NCI-H460 (cell line): ENCODE data around the gene ENDOV. TPM values are rescaled to one million over a fixed set of nuclear protein-coding genes. Genes with fewer than 3 reads are reported as not detected.

Experiments used
- DNase-seq: peaks from one replicate; pipeline ENCODE4 v3.0.0-alpha.2; 2016; ENCODE audit warnings: low read depth; ENCODE audit errors: extremely low read depth
- total RNA-seq: library from RNA; depleted of rRNA; stranded (reverse); fragments of >200 nt; shearing (Covaris generic); gene quantifications from 2 replicates; pipeline ENCODE4 v1.2.3, GENCODE V29; 2014

ENDOV gene
- total RNA-seq, 1 experiment from 2014 or later, result 25.3 TPM

DNA sequence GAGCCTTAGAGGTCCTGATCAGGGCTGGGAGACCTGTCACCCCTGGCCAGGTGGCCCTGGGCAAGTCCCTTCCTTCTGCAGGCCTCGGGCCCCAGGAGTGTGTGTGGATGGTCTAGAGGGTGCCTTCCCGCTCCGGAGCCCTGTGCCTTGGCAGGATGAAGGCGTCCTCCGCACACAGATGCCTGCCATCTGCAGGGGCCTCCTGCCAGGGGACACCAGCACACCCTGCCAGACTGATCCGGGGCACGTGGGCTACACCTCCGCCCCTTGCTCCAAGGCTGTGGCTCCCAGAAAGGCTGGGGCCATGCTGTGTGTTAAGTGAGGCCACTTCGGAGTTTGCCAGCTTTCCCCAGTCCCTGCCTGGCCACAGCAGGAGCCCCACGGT is 30.8 kb downstream of the ENDOV start:
- DNase-seq, result no peak

DNA sequence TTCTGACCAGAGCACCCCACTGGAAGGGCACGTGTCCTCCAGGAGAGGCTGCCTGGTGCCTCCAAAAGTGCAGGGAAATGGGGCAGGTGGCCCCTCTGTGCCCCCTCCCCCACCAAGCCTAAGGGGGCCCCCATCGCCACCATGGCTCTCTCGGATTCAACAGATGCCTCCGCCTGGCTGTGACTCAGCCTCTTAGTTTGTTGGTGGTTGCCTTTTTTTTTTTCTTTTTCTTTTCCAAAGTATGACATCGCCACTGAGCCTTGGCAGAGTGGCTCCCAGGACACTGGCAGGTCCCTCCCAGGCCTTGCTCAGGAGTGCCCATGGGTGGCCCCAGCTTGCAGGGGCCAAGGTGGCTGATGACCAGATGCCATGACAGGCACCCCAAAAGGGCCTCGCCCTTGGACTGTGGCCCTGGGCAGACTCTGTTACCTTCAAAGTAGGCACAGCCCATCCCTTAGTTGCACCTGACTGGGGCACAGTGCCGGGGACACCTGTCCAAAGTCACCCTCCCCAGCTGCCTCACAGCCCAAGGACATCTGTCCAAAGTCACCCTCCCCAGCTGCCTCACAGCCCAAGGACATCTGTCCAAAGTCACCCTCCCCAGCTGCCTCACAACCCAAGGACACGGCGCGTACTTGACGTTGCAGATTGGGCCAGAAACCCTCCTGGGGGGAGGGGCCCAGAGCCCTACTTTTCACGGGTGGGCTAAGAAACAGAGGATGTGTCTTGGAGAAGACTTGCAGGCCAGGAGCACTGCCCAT is 31.9 kb downstream of the ENDOV start:
- no peak for DNase-seq

DNA sequence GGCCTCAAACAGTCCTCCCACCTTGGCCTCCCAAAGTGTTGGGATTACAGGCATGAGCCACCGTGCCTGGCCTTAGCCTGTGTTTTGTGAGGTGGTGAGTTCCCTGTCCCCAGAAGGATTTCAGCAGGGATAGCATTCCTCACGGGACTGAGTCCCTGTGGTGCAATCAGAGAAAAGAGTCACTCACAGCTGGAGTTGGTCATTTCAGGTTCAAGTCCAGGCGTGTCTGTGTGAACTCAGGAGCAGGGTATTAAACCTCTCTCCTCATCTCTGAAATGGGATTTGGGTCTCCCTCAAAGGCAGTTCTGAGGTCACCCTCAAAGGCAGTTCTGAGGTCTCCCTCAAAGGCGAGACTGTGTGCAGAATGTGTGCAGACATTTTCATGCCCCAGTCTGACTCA is 32.8 kb downstream of the ENDOV start:
- no peak for DNase-seq

- no peak for DNase-seq
Measured at GRCh38 chr17:80449194-80449929, 34.4 kb downstream of the ENDOV start.

GRCh38 chr17:80449930-80450576 is 35.1 kb downstream of the ENDOV start:
- no peak for DNase-seq

DNA sequence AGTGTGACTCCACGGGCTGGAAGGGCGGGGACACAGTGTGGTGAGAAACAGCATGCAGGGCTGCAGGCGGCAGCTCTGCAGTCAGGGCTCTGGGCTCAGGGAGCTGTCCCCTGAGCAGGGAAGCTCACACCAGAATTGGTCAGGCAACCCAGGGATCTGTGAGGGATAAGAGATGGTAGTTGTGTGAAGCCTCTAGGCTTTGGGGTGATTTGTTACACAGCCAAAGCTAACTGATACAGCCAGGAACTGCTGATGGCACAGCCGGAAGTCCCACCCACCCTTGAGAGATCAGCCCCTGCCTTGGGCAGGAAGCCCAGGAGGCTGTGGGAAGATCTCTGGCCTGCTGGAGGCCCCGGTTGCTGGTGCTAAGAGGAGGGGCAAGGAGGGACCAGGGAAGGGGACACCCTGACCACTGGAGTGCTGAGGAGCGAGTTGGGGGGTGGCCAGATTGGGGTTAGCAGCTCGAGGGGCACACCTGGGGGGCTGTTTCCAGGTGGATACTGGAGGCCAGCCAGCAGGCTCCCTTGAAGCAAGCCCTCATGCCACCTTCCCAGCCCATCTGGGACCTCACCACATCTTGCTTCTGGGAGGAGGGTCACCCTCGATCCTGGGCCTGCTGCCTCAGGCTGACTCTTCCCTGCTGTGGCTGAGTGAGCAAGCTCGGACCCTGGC is 36.3 kb downstream of the ENDOV start:
- no peak for DNase-seq

- no peak for DNase-seq
Measured at GRCh38 chr17:80452173-80452915, 37.4 kb downstream of the ENDOV start.

DNA sequence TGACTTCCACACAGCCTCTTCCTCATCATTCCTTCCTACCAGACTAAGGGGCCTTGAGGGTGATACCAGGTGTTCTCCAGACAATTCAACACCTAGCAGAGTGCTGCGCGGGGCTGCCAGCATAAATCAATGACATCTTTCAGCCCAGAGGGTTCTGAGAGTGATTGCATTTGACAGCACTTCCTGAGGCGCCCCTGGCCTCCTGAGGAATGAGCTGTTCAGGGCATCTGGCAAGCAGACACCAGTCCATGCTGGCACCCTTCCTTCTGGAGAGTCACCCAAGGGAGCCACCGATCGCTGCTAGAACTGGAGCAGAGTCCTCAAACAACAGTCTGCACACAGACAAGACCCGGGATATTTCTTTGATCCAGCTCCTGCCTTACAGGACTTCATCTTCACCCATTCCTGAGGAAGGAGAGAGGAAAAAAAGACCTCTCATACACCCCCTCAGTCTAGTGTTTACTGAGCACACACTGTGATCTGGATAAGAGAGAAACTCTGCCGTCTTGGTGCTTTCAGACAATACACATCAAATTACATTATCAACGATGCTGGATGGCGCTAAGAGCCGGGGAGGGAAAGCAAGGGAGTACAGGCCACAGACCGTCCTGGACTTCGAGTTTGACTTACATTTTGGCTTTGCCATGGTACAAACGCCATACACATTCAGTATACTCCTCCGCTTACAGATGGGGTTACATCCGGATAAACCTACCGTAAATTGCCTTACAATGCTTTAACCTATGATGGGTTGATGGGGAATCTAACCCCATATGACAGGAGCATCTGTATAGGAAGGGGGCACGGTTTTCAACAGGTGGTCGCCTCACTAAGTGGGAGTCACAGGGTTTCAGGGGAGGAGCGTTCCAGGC is 38.4 kb downstream of the ENDOV start:
- no peak for DNase-seq

DNA sequence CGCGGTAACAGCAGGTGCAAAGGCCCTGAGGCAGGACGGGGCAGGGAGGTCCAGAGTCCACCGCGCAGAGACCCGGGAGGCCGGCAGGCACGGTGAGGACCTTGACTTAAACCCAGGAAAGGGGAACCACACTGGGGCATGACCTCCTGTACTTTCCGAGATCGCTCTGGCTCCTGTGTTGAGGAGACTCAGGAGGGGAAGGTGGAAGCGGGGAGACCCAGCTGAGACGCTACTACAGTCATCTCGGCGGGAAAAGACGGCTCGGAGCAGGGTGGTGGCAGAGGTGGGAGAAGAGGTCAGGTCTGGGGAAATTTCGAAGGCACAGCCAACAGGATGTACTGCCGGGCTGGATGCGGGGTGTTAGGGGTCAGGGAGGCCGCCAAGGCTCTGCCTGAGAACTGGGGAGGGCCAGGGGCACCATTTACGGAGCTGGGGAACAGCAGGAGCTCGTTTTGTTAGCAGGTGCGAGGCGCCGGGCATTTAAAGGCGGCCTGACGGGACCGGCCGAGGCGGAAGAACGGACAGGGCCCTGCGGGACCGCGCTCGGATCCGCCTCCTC is 39.1 kb downstream of the ENDOV start:
- DNase-seq, result no peak

DNA sequence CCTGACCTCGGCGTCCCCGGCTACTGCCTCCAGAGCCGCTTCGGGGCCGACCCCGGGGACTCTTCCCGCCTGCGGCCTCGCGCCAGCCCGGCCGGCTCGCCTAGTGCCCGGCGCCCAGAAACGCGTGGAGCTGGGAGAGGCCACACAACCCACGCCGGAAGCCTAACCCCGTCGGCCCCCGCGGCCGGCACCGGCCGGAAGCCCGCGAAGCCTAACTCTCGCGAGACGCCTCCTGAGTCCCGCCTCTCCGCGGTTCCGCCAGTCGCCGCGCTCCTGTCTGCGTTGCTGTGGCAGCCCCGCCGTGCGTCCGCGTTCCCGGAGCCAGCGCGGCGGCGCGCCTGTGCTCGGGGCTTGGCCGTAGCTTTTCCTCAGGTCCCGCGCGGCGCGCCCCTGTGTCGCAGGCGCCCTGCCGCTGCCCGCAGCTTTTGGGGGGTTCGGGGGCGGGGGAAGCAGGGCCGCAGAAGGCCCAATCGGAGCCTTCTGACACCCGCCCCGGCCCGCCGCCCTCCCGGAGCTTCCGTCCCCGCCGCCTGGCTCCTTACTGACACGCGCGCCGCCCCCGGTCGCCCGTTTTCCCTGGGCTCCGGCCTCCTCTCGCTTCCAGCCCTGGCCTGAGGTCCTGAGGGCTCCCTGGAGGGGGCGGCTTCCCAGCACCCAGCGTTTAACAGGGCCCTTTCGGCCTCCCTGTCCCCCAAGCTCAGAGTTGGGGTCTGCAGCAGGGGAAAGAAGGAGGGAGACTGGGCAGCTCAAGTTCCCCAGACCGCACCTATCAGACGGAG is 39.8 kb downstream of the ENDOV start:
- DNase-seq, result peak; percentile 95

DNA sequence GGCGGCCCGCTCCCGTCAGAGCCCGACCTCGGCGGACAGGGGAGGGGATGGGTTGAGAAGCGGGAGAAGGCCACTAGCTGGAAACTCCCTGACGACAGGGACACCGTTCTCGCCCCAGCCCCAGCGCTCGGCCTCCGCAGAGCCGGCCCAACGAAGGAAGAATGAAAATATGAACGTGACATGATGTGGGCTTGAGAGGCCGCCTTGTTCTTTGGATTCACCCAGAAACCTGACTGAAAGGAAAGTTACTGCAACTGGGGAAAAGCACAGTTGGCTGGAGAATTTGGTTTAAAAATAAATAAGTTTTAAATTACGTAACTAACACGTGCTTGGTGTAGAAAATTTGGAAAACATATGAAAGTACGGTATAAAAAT is 40.4 kb downstream of the ENDOV start:
- DNase-seq, result peak; percentile 33

- no peak for DNase-seq
Measured at GRCh38 chr17:80455784-80456183, 40.8 kb downstream of the ENDOV start.

- DNase-seq, result no peak
Measured at GRCh38 chr17:80456465-80457235, 41.7 kb downstream of the ENDOV start.

- DNase-seq, result no peak
Measured at GRCh38 chr17:80457236-80457856, 42.4 kb downstream of the ENDOV start.

DNA sequence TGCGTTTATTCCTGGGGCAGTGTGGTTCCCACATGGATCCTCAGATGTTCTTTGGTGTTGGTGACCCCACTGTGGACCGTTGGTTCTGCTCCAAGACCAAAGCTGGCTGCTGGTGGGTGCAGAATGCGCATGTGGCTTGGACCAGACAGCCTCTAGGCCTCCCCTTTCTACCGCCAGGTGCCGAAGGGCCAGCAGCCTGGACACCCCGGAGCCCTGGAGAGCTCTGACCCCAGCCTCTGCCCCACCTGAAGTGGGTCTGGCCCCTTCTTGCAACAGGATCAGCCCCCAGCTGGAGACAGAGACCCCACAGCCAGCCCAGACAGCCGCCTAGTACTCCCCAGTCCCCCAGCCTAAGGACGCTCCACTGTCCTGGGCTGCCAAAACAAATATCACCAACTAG is 43.0 kb downstream of the ENDOV start:
- no peak for DNase-seq

GRCh38 chr17:80459234-80459633 is 44.3 kb downstream of the ENDOV start:
- DNase-seq, result no peak

DNA sequence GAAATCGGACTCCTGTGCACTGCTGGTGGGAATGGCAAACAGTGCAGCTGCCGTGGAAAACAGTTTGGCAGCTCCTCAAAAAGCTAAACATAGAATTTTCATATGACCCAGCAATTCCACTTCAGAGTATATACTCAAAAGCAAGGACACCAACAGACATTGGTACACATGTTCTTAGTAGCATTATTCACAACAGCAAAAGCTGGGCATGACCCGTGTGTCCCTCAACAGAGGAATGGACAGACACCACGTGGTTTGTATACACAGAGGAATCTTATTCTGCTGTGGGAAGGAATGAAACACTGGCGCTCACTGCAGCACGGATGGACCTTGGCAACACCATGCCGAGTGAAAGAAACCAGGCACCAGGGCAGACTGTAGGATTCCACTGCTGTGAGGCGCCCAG is 45.5 kb downstream of the ENDOV start:
- no peak for DNase-seq
